Suppressor macrophage treated with lipopolysaccharide for 4 hours (primary cell): ENCODE results near the gene BRD7.

Experiments used
- DNase-seq: peaks from one replicate; pipeline ENCODE4 v3.0.0-alpha.2; 2020

The BRD7 gene

GRCh38 chr16:50316848-50317630 lies 51.7 kb downstream of the BRD7 start:
- DNase-seq = no peak

GRCh38 chr16:50316102-50316847 lies 52.5 kb downstream of the BRD7 start:
- no peak for DNase-seq

- no peak for DNase-seq
Observed at GRCh38 chr16:50315346-50315997, 53.3 kb downstream of the BRD7 start.

GRCh38 chr16:50314665-50315064 lies 54.1 kb downstream of the BRD7 start:
- DNase-seq = no peak

- DNase-seq = peak; percentile 84
Observed at GRCh38 chr16:50313596-50314478, 55.0 kb downstream of the BRD7 start.

GRCh38 chr16:50311891-50312501 lies 56.8 kb downstream of the BRD7 start:
- DNase-seq = no peak

- DNase-seq = no peak
Observed at GRCh38 chr16:50311134-50311528, 57.7 kb downstream of the BRD7 start.

- no peak for DNase-seq
Observed at GRCh38 chr16:50310308-50311133, 58.3 kb downstream of the BRD7 start.

GRCh38 chr16:50309527-50310307 lies 59.1 kb downstream of the BRD7 start:
- DNase-seq = no peak

GRCh38 chr16:50309156-50309526 lies 59.6 kb downstream of the BRD7 start:
- no peak for DNase-seq

- no peak for DNase-seq
Observed at GRCh38 chr16:50308237-50308965, 60.4 kb downstream of the BRD7 start.

GRCh38 chr16:50306287-50306686 lies 62.5 kb downstream of the BRD7 start:
- no peak for DNase-seq

GRCh38 chr16:50305441-50306061 lies 63.2 kb downstream of the BRD7 start:
- no peak for DNase-seq

- DNase-seq = no peak
Observed at GRCh38 chr16:50304467-50305440, 64.0 kb downstream of the BRD7 start.

- no peak for DNase-seq
Observed at GRCh38 chr16:50303605-50304466, 65.0 kb downstream of the BRD7 start.

- no peak for DNase-seq
Observed at GRCh38 chr16:50303041-50303604, 65.7 kb downstream of the BRD7 start.
